ENCODE data around the gene SENP8.

DNA sequence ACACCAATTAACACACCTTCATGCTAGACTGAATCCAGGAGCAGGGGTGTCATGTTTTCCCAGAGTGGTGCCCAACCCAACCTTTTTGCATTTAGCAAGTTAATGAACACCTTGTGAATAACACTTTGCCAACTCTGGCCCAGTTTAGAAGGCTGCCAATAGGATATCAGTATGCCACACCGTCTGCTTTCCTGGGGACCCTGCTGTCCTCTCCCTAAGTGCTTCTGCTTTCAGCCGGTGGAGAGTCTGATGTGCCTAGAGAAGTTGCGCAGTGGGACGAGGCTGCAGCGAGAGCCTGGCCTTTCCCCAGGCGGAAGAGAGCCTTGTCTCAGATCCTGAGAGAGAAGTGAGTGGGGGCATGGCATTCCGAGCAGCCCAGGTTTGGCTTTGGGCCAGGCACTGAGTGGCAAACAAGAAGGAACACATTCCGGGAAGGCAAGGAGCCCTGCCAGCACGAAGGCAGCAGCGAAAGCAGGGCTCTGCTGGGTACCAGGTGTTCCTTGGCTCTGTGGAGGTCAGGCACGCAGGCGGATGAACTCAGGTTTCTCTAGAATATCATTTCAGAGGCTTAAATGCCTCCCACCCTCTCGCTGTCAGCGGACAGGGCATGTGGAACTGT, 36.9 kb downstream of the SENP8 start:
- no peak for TF ChIP-seq GATA2 (IDR thresholded peaks at IDR 0.05; ENCODE audit: low read depth, low read length)
- TF ChIP-seq GATA3 (IDR thresholded peaks at IDR 0.05; ENCODE audit: low read depth, low read length), result no peak
